Activated CD8-positive, alpha-beta memory T cell treated with anti-CD3 and anti-CD28 coated beads, Interleukin-2, amount 50 U/mL, for 24 hours (primary cell): Measurements from ENCODE around the gene PPP2R1A.

ENCODE experiments used
- DNase-seq: peaks from one replicate; pipeline ENCODE4 v3.0.0-alpha.2; 2020; ENCODE audit errors: extremely low read depth

PPP2R1A gene

DNA sequence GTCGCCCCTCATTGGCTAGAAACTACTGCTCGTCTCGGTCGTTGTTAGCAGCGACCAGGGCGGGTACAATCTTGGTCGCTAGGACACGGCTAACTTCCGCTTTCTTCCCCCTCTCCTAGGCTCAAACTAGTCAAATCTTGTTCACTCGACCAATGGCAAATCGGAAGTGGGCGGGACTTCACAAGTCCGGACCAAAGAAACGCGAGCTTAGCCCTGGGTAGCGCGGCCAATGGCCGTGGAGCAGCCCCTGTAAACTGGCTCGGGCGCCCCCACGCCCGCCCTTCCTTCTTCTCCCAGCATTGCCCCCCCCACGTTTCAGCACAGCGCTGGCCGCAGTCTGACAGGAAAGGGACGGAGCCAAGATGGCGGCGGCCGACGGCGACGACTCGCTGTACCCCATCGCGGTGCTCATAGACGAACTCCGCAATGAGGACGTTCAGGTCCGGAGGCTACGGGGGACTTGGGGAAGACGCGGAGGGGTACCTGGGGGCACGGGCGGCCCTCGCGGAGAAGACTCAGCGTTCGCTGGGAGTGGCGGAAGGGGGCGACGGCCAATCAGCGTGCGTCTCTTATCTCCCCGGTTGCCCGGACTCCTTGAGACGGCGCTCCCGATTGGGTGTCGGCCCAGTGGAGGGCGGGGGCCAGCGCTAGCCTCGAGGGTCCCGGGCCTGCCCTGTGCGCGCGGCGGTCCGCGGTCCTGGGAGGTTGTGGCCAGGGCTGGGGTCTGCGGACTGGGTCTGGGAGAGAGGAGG, at the start of gene PPP2R1A:
PPP2R1A (plus strand) TSS at position 318 of the 752 bp plus-strand sequence; CDS start at position 363, 45 bp downstream.
- DNase-seq = peak; percentile 97

DNA sequence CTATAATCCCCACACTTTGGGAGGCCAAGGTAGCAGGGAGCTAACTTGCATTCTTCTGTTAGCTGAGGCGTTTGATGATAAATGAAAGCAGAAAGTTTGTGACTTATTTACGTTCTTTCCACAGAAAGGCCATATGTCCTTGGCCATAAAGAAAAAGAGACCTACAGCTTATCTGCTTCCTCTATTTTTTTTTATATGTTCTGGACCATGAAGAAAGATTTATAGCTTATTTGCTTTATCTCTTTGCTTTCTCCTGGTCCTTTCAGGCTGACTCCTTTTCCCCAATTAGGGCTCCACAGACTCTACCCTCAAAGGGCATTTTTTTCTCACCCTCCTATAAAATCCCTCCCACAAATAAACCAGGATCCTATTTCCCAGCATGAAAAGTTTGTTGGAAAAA, 48.6 kb upstream of the PPP2R1A start:
- DNase-seq = no peak

DNA sequence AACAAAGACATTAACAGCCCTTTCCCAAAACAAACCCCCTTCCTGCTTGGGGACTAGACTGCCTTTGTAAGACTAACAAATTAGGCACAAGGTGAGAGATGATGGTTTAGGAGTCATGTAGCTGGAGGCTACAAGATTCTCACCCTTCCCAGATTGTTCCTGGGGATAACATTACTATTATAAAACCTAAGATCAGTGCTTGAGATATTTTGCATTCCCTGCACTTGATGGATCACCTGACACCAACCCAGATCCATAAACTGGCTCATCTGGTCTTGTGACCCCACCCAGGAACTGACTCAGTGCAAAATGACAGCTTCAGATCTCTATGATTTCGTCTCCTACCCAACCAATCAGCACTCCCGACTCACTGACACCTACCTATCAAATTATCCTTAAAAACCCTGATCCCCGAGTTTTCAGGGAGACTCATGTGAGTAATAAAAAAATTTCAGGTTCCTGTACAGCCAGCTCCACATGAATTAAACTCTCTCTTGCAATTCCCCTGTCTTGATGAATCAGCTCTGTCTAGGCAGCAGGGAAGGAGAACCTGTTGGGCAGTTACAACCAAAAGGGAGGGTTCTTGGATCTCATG, 47.8 kb upstream of the PPP2R1A start:
- no peak for DNase-seq

DNA sequence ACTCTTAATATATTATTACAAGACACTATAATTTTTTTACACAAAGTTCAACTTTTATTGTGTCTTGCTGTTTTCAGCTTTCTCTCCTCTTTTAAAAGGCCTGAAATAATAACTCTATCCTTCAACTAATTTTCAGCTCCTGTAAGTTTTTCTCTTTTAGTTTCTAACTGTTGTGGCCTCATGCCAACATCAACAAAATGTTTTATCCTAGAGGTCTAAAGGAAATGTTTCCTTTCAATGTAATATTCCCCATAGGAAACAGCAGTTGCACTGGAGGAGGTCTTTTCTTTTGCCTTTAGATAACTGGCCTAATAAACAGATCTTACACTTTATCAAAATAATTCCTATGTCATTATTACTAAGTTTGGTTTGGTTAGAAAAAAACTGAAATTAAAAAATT, 41.6 kb upstream of the PPP2R1A start:
- DNase-seq = no peak

DNA sequence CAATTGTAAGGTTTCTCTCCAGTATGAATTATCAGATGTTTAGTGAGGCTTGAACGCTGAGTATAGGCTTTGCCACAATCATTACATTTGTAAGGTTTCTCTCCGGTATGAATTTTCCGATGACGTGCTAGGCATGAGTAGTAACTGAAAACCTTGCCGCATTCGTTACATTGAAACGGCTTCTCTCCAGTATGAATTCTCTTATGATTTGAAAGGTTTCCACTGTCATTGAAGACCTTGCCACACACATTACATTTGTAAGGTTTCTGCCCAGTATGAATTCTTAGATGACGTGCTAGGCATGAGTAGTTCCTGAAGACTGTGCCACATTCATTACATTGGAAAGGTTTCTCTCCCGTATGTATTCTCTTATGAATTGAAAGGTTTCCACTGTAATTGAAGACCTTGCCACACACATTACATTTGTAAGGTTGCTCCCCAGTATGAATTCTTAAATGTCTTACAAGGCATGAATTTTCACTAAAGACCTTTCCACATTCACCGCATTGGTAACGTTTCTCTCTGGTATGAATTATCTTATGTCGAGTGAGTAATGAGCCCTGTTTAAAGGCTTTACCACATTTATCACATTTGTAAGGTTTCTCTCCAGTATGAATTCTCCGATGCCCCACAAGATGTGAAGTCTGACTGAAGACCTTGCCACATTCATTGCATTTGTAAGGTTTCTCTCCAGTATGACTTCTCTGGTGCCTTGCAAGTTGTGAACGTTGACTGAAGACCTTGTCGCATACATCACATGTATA, 34.1 kb upstream of the PPP2R1A start:
- DNase-seq = no peak

DNA sequence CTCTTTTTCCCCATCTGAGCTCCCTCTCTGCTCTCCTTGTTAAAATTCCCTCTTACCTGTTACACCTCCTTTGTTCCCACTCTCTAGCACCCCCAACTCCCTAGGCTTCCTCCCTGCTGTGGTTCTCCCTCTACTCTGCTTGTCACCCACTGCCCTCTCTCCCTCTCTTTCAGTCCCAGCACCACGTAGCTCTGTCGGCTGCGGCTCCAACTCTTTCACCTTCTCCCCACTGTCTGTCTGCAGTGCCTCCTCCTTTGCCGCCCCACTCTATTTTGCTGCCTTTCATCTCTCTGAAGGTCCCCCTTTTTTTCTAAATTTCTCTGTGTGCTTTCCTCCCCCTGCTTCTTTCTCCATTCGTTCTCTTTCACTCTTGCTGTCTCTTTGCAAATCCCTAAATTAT, 19.5 kb upstream of the PPP2R1A start:
- no peak for DNase-seq

DNA sequence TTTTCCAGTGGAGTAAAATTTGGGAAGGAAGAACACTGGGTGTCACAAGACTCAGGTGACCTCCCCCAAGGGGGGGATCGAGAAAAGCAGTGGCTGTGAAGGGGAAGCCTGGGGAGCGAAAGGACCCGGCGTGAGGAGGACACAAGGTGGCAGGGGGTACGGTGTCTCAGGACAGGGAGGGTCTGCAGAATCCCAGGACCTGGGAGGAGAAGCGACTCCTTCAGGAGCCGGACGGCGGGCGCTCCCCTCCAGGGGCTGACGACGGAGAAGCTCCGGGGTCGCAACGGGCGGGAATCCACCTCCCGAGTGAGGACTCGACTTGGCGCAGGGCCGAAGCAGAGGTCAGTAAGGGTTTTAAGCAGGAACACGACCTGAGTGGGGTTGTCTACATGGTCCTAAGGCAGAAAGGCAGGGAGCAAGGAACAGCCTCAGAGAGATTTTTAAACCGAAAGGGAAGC, 19.0 kb upstream of the PPP2R1A start:
- DNase-seq = no peak

DNA sequence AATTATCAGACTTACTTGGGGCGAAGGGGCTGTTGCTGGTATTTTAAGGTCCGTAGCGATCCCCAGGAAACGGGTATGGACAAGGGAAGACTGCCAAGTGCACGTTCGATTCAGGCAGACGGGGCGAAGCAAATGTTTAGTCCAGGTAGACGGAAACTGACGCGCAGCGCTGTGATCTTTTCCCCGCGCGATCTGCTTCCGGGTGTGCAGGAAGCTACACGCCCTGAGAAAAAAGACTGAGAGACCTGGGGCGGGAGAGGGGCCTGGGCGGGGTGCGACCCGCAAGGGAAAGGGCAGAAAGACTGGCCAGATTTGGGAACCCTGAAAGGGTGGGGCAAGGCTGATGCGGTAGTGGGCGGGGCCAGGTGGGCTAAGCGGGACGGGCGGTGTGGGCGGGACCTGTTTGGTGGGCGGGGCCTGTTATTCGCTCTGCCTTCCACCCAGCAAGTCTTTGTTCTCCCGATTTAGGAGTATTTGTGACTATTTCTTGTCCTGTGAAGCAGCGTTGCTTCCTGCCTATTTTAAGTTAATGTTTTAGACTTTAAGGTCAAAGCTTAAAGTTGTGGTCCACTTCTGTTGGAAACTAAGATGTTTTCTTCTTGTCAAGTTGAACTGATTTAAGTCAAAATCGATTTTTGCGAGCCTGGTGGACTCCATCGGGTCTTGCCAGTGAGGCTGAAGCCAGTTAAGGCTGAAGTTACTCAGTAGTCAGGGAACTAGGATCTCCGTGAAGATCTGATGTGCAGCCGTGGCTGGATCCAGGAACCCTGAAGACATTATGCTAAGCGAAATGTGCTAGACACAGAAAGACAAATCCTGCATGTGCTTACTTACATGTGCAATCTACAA, 18.3 kb upstream of the PPP2R1A start, which contains the start of gene ZNF836:
ZNF836 (minus strand) TSS at position 301 of the 849 bp plus-strand sequence. CDS start 3,549 bp downstream, outside the sequence.
- peak; percentile 69 for DNase-seq

DNA sequence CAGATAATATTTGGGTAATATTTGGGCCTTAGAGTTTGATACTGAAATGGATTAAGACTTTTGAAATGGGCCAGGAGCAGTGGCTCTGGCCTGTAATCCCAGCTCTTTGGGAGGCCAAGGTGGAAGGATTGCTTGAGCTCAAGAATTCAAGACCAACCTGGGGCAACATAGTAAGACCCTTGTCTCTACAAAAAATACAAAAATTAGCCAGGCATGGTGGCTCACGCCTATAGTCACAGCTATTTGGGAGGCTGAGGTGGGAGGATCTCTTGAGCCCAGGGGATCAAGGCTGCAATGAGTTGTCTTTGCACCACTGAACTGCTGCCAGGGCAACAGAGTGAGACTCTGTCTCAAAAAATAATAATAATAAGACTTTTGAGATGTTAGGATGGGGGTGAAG, 17.5 kb upstream of the PPP2R1A start:
- DNase-seq = no peak

DNA sequence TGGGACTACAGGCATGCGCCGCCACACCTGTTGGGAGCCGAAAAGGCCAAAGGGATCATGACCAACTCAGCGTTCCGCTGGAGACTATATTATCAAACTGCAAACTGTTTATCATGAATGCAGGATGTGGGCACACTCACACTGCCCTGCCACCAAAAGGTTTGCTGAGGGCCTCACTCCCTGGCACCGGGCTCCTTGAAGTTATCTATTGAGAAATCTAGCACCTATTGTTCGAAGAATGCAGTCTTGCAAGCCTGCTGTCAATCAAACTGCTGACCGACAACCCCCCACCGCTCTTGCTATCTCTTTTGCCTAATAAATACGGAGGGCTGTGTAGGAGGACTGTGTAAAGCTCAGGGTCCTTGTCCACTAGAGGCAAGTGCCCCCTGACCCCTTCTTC, 13.3 kb upstream of the PPP2R1A start:
- DNase-seq = no peak

DNA sequence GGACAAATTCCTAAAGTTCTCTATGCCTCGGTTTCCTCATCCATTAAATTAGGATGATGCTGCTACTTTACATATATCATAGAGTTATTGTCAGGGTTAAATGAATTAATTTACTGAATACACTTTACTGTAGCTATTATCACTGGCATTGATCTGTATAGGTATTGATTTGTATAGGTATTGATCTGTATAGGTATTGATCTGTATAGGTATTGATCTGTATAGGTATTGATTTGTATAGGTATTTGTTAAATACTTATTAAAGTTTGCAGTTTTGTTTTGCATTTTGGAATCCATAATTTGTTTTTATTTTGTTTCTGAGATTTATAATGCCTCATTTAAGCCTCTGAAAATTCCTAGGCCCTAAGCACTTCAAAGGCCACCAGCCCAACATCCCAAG, 2.4 kb upstream of the PPP2R1A start:
- DNase-seq = no peak

DNA sequence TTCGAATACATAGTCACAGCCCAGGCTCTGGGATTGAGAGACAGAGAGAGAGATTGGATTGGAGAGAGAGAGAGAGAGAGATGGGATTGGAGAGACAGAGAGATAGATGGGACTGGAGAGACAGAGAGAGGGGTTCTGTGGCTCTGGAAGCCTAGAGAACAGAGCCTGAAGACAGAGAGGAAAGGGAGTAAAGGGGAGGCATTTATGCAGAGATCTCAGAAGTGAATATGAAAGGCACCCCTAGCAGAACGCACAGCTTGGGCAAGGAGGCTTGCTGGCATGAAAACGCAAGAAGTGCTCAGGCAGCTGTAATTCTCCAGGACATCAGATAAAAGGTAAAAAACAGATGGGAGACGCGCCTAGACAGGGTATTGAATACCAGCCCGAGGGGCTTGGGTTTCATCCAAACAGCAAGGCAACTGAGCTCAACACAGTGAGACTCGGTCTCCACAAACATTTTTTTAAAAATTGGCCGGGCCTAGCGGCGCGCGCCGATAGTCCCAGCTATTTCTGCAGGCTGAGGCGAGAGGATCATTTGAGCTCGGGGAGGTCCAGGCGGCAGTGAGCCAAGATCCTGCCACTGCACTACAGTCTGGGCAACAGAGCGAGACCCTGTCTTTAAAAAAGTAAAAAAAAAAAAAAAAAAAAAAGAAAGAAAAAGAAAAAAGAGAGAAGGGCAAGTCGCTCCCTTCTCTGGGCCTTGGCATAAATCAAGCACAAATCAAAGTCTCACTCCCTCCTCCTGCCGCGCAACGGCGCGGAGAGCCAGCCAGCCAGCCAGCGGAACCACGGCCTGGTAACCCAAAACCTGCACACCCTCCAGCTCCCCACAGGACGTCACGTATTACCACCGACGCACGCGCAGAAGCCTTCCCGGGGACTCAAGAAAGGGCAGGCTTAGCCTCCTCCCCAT, 774 bp upstream of the PPP2R1A start:
- no peak for DNase-seq

DNA sequence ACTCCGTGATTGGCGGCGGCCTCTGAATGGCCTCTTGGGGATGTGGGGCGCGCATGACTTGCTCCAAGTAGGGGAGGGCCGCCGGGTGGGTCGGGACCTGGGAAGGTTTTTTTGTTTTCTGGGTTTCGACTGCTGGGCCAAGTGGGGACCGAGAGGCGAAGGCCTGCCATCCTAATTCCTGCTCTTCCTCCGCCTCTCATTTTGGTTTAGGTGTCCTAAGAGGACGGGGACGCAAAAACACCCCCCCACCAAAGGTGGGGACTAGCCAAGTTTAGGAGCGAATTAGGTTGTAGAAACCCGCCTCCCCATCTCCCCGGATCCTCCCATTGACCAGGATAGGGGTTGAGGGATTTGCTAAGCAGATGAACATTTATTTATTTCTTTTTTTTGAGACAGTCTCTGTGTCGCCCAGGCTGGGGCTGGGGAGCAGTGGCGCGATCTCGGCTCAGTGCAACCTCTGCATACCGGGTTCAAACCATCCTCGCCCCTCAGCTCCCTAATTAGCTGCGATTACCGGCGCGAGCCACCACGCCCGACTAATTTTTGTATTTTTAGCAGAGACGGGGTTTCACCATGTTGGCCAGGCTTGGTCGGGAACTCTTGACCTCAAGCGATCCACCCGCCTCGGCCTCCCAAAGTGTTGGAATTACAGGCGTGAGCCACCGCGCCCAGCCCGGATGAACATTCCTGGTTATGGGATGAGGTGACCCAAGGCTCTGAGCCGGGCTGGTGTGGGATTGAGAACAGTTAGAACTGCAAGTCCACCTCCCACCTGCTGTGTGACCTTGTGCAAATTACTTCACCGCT, 838 bp downstream of the PPP2R1A start:
- DNase-seq = no peak

DNA sequence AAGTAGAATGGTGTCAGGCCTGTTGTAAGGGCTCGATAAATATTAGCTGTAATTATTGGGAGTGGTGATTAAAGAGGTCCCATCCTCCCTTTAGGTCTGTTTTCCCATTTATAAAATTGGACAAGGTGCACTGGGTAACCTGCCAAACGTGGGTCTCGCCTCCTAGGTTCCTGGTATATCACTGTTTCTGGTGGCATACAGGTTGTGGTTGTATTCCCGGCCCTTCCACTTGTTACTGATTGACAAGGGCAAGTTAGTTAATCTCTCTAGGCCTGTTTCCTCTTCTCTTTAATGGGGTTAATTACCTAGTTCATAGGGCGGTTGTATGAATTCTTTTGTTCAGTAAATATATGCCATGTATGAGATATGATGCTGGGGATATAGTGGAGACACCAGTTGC, 1.5 kb downstream of the PPP2R1A start:
- DNase-seq = no peak

DNA sequence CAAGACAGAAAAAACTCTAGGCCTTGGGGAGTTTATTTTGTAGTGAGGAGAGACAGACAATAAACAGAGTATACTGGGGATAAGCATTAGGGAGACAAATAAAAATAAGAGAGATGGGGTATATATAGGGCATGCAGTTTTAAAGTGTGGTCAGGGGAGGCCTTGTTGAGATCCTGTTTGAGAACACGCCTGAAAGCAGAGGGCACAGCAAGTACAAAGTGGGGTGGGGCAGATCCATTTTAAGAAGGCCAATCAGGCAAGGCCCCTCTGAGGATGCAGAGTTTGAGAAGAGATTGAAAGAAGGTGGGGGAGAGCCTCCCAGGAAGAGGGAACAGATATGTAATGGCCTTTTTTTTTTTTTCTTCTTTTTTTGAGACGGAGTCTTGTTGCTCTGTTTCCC, 2.1 kb downstream of the PPP2R1A start:
- DNase-seq = no peak

DNA sequence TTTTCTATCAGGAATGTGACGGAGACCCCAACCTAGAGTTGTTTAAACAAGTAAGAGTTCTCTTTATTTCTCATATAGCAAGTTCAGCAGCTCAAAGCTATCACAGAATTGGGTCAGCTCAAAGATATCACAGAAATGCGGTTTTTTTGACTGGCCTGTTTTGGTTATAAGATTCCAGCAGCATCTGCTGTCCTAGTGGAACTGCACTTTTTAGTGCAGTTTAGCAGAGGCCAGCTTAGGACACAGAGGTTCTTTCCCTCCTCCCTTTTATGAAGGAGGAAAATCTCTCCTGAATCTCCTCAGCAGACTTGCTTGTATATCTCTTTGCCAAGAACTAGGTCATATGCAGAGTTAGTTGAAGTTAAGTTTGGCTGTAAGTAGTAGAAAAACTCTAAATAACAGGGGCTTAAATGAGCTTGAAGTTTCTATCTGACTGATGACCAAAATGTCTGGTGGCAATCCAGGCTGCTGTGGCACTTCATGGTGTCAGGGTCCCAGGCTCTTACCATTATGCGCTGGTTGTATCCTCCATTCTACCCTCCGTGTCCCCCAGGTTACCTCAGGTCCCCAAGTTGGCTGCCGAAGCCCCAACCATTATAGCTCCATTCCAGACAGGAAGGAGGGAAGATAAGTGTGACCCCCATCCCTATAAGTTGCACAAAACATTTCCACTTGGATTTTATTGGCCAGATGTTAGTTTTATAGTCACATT, 6.6 kb downstream of the PPP2R1A start:
- DNase-seq = no peak

DNA sequence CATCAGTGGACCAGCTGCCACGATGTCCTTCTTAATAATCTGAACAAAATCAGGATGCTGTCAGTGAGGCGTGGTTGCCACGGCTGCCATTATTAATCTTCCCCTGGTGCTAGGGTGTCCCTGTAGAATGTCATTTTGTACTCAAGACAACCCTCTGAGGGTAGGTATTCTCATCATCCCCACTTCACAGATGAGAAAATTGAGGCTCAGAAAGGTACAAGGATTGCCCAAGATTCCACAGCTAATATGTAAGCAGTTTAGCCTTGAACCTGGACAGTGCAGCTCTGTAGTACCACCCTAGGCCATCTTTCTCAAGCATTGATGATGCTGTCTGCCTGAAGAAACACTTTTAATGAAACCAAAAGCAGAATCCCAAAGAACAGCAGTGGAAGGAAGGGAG, 8.1 kb downstream of the PPP2R1A start:
- no peak for DNase-seq

DNA sequence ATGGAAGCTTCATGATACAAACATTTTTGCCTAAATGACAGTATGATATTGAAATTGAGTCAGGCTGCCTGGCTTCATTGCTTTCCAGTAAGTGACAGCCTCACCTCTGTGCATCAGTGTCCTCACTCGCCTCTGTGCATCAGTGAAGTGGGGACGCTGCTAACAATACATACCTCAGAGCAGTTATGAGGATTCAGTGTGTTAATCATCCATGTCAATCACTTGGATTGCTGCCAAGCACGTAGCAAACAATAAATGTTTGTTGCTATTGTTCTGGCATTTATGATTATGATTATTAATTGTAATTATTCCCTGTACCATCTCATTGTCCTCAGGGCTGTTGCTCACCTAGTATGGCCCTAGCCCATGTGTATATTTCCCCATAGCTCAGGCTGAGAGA, 8.8 kb downstream of the PPP2R1A start:
- DNase-seq = no peak

DNA sequence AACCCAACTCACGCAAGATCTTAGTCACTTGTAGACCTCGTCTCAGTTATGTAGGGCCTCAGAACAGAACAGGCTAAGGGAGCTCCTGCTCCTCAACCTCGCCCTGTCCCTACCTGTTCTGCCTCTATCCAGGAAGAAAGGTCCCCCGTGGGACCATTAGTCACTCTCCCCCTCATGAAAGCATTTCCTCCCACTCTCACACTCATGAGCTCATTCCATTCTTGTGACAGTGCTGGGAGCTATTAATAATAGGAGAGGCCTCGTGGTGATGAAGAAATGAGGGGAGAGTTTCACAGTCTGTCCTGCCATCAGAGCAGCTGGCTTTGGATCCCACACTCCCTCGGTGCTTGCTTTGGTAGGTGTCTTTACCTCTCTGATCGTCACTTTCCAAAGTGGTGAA, 10.2 kb downstream of the PPP2R1A start:
- DNase-seq = no peak
